Smooth muscle cell (in vitro differentiated cells): ENCODE measurements around the gene CHP1. TPM values are rescaled to one million over a fixed set of nuclear protein-coding genes. Genes with fewer than 3 reads are reported as not detected.

ENCODE experiments used
- DNase-seq: peaks from one replicate; lab custom pipeline; 2025; ENCODE audit not compliant: unreplicated experiment; lab: John Stamatoyannopoulos, UW
- H2AFZ ChIP-seq: fragments of 200-600 bp; sonication (generic); 2 replicates; pipeline ENCODE4 v1.6.0; 2016; ENCODE audit warnings: antibody characterized with exemption, low read depth, mild to moderate bottlenecking
- H3F3A ChIP-seq: fragments of 200-600 bp; sonication (generic); 2 replicates; pipeline ENCODE4 v1.6.0; 2017; ENCODE audit warnings: antibody characterized with exemption, low read depth
- H3K27ac ChIP-seq: fragments of 200-600 bp; sonication (generic); 2 replicates; pipeline ENCODE4 v1.5.1; 2016; ENCODE audit warnings: low read depth, mild to moderate bottlenecking
- H3K27me3 ChIP-seq: fragments of 200-600 bp; sonication (generic); 2 replicates; pipeline ENCODE4 v1.6.1; 2016; ENCODE audit warnings: low read depth, mild to moderate bottlenecking
- H3K36me3 ChIP-seq: fragments of 200-600 bp; sonication (generic); 2 replicates; pipeline ENCODE4 v1.5.1; 2016; ENCODE audit warnings: low read depth
- H3K4me1 ChIP-seq: fragments of 200-600 bp; sonication (generic); 2 replicates; pipeline ENCODE4 v1.5.1; 2016; ENCODE audit warnings: low read depth
- H3K4me2 ChIP-seq: fragments of 200-600 bp; sonication (generic); 2 replicates; pipeline ENCODE4 v1.6.0; 2016; ENCODE audit warnings: mild to moderate bottlenecking
- H3K4me3 ChIP-seq: fragments of 200-600 bp; sonication (generic); 2 replicates; pipeline ENCODE4 v1.5.1; 2016; ENCODE audit warnings: mild to moderate bottlenecking
- H3K79me2 ChIP-seq: fragments of 200-600 bp; sonication (generic); 2 replicates; pipeline ENCODE4 v1.6.0; 2016; ENCODE audit warnings: low read depth, mild to moderate bottlenecking
- H3K9ac ChIP-seq: fragments of 200-600 bp; sonication (generic); 2 replicates; pipeline ENCODE4 v1.6.0; 2016; ENCODE audit warnings: low read depth
- H3K9me3 ChIP-seq: fragments of 200-600 bp; sonication (generic); replicated peaks from 2 replicates; pipeline ENCODE4 v1.5.1; 2016; ENCODE audit warnings: low read depth
- H4K20me1 ChIP-seq: fragments of 200-600 bp; sonication (generic); 2 replicates; pipeline ENCODE4 v1.6.0; 2016; ENCODE audit warnings: low read depth
- WGBS: methylation state at CpG from one replicate; pipeline ENCODE4 v1.1.7; 2016; ENCODE audit warnings: low lambda C conversion rate; 5-methylcytosine and 5-hydroxymethylcytosine counted together
- polyA plus RNA-seq: library from polyadenylated mRNA; unstranded; fragments of >200 nt; fragmentation: Nextera tagmentation; extraction: Ambion mirVana; gene quantifications from 2 replicates; pipeline ENCODE4 v1.2.1, GENCODE V29; 2016
- total RNA-seq: library from RNA; depleted of rRNA; stranded (reverse); fragments of >200 nt; gene quantifications from 2 replicates; pipeline ENCODE4 v1.2.3, GENCODE V29; 2014
- TF ChIP-seq, protein P1 (sequence below): fragments of 200-600 bp; sonication (generic); IDR thresholded peaks from 2 replicates; pipeline ENCODE4 v1.5.1; 2017; ENCODE audit warnings: borderline replicate concordance, mild to moderate bottlenecking, antibody characterized with exemption; ENCODE audit not compliant: insufficient read depth, poor library complexity, severe bottlenecking

The CHP1 gene
- total and polyA plus RNA-seq, 2 experiments from 2014 or later, result 22.1 to 142 TPM

DNA sequence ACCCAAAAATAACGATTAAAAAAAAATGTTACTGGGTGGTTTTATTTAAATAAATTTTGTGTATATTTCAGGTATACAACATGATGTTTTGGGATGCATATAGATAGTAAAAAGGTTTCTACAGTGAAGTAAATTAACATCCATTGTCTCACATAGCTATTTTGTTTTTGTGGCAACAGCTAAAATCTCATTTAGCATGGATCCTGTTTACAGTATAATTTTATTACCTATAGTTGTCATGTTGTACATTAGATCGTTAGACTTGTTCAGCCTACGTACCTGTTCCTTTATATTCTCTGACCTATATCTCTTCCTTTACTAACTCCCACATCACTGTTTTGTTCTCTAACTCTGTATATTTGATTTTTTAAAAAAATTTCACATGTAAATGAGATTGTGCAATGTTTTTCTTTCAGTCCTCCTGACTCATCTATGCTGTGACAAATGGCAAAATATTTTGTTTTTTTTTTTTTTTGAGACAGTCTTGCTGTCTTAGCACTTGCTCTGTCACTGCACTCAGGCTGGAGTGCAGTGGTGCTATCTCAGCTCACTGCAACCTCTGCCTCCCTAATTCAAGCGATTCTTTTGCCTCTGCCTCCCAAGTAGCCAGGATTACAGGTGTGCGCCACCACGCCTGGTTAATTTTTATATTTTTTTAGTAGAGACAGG, 55.7 kb downstream of the CHP1 start:
- Histone ChIP-seq H3F3A (no peaks in the 10 kb centered on the region), H3K27me3 (no peaks in the 10 kb centered on the region), H3K4me2 (no peak overlapping the region), H3K4me3 (no peak overlapping the region), H3K79me2 (peaks cover 47% of the 10 kb centered on the region), H3K9me3 (no peaks in the 10 kb centered on the region), H4K20me1 (peaks cover 6% of the 10 kb centered on the region), H3K27ac (no peak overlapping the region), H2AFZ (no peak overlapping the region), H3K4me1 (peaks cover 12% of the 10 kb centered on the region), H3K36me3 (peaks cover 7% of the 10 kb centered on the region), H3K9ac (no peak overlapping the region)
- WGBS, result 98% methylated on average over 6 of the region's 6 CpGs
- TF ChIP-seq, protein P1, sequence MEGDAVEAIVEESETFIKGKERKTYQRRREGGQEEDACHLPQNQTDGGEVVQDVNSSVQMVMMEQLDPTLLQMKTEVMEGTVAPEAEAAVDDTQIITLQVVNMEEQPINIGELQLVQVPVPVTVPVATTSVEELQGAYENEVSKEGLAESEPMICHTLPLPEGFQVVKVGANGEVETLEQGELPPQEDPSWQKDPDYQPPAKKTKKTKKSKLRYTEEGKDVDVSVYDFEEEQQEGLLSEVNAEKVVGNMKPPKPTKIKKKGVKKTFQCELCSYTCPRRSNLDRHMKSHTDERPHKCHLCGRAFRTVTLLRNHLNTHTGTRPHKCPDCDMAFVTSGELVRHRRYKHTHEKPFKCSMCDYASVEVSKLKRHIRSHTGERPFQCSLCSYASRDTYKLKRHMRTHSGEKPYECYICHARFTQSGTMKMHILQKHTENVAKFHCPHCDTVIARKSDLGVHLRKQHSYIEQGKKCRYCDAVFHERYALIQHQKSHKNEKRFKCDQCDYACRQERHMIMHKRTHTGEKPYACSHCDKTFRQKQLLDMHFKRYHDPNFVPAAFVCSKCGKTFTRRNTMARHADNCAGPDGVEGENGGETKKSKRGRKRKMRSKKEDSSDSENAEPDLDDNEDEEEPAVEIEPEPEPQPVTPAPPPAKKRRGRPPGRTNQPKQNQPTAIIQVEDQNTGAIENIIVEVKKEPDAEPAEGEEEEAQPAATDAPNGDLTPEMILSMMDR, result no peak
- DNase-seq, result no peak

DNA sequence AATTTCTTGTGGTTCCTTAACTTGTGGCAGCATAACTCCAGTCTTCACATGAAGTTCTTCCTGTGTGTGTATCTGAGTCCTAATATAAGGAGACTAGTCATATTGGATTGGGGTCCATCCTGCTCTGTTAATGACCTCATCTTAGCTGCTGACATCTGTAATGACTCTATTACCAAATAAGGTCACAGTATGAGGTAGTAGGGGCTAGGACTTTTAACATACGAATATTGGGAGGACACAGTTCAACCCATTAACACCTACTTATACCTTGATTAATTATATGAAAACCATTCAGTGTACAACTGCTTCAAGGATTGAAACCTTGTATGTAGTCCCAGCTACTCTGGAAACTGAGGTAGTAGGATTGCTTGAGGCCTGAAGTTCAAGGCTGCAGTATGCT, 57.4 kb downstream of the CHP1 start:
- no peak overlapping the region for H3K27ac ChIP-seq
- no peak overlapping the region for H2AFZ ChIP-seq
- H3K4me3 ChIP-seq, result no peak overlapping the region
- peaks cover 12% of the 10 kb centered on the region for H3K4me1 ChIP-seq
- no peaks in the 10 kb centered on the region for H3K27me3 ChIP-seq
- peaks cover 6% of the 10 kb centered on the region for H4K20me1 ChIP-seq
- no peak for DNase-seq
- no peak overlapping the region for H3K9ac ChIP-seq
- H3K9me3 ChIP-seq, result no peaks in the 10 kb centered on the region
- H3F3A ChIP-seq, result no peaks in the 10 kb centered on the region
- 79% methylated on average over 1 of the region's 1 CpG for WGBS
- peaks cover 47% of the 10 kb centered on the region for H3K79me2 ChIP-seq
- TF ChIP-seq, protein P1, result no peak
- peaks cover 10% of the 10 kb centered on the region for H3K36me3 ChIP-seq
- no peak overlapping the region for H3K4me2 ChIP-seq

DNA sequence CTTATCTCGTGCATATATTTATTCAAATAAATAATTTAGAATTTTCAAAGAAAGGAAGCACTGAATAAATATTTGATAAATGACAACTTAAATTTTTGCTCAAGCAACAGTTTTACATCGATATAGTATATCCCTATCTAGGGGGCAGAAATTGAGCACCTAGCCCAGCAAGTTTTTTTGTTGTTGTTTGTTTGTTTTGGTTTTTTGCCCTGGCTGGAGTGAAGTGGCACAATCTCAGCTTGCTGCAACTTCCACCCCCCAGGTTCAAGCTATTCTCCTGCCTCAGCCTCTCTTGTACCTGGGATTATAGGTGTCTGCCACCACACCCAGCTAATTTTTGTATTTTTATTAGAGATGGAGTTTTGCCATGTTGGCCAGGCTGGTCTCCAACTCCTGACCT, 58.9 kb downstream of the CHP1 start:
- no peak for DNase-seq
- WGBS, result 98% methylated on average over 2 of the region's 2 CpGs

More for the DNA sequence above, 58.9 kb downstream of the CHP1 start:
- Histone ChIP-seq H3F3A (no peaks in the 10 kb centered on the region), H3K4me3 (no peak overlapping the region), H3K4me1 (peaks cover 8% of the 10 kb centered on the region), H3K9ac (no peak overlapping the region), H3K79me2 (peaks cover 36% of the 10 kb centered on the region), H3K27ac (no peak overlapping the region), H3K4me2 (no peak overlapping the region), H4K20me1 (peaks cover 6% of the 10 kb centered on the region), H3K9me3 (no peaks in the 10 kb centered on the region), H2AFZ (no peak overlapping the region), H3K36me3 (peaks cover 10% of the 10 kb centered on the region), H3K27me3 (no peaks in the 10 kb centered on the region)
- TF ChIP-seq, protein P1, result no peak
